Left kidney (tissue), 2 donors: ENCODE data around the gene MACROD2. TPM values are rescaled to one million over a fixed set of nuclear protein-coding genes. Genes with fewer than 3 reads are reported as not detected.
"Not testable (repeated sequence)": the region's sequence is repeated elsewhere in the genome, so short reads cannot be mapped to it uniquely, and the experiment has no call there.

Experiments
- DNase-seq: peaks from one replicate; pipeline ENCODE4 v3.0.0-alpha.2; 2013
- polyA plus RNA-seq: library from polyadenylated mRNA; unstranded; fragments of 120-200 nt; gene quantifications from one replicate; pipeline ENCODE4 v1.2.1, GENCODE V29; 2013; ENCODE audit not compliant: insufficient read length

MACROD2 gene
- polyA plus RNA-seq, 1 donor, result 17.2 TPM

- no peak for DNase-seq
Observed at GRCh38 chr20:15164726-15165125, 1169.4 kb downstream of the MACROD2 start.

GRCh38 chr20:15166744-15167143 is 1171.4 kb downstream of the MACROD2 start:
- DNase-seq, result no peak

- no peak for DNase-seq
Observed at GRCh38 chr20:15171016-15171415, 1175.7 kb downstream of the MACROD2 start.

- DNase-seq, result no peak
Observed at GRCh38 chr20:15176929-15177328, 1181.6 kb downstream of the MACROD2 start.

- DNase-seq, result no peak
Observed at GRCh38 chr20:15178581-15178980, 1183.3 kb downstream of the MACROD2 start.

- no peak for DNase-seq
Observed at GRCh38 chr20:15179381-15179780, 1184.1 kb downstream of the MACROD2 start.

- no peak for DNase-seq
Observed at GRCh38 chr20:15179781-15180180, 1184.5 kb downstream of the MACROD2 start.

GRCh38 chr20:15185322-15185721 is 1190.0 kb downstream of the MACROD2 start:
- DNase-seq, result no peak

GRCh38 chr20:15185913-15186312 is 1190.6 kb downstream of the MACROD2 start:
- DNase-seq, result no peak

GRCh38 chr20:15187612-15188011 is 1192.3 kb downstream of the MACROD2 start:
- no peak for DNase-seq

GRCh38 chr20:15188415-15188814 is 1193.1 kb downstream of the MACROD2 start:
- no peak for DNase-seq

GRCh38 chr20:15191082-15191723 is 1195.9 kb downstream of the MACROD2 start:
- no peak for DNase-seq

- no peak for DNase-seq
Observed at GRCh38 chr20:15195378-15195777, 1200.1 kb downstream of the MACROD2 start.

- DNase-seq, result no peak
Observed at GRCh38 chr20:15196547-15197255, 1201.4 kb downstream of the MACROD2 start.

- not testable (repeated sequence) for DNase-seq
Observed at GRCh38 chr20:15198017-15198416, 1202.7 kb downstream of the MACROD2 start.

GRCh38 chr20:15199698-15200097 is 1204.4 kb downstream of the MACROD2 start:
- no peak for DNase-seq

- DNase-seq, result no peak
Observed at GRCh38 chr20:15200147-15200565, 1204.8 kb downstream of the MACROD2 start.

GRCh38 chr20:15201602-15202001 is 1206.3 kb downstream of the MACROD2 start:
- no peak for DNase-seq

- no peak for DNase-seq
Observed at GRCh38 chr20:15204234-15204633, 1208.9 kb downstream of the MACROD2 start.

- no peak for DNase-seq
Observed at GRCh38 chr20:15205028-15205427, 1209.7 kb downstream of the MACROD2 start.

GRCh38 chr20:15205719-15206118 is 1210.4 kb downstream of the MACROD2 start:
- no peak for DNase-seq

GRCh38 chr20:15209537-15209936 is 1214.2 kb downstream of the MACROD2 start:
- no peak for DNase-seq

GRCh38 chr20:15214051-15214450 is 1218.7 kb downstream of the MACROD2 start:
- DNase-seq, result no peak
